NAMALWA (cell line): Measurements from ENCODE around the gene TMEM181.
A peak's percentile ranks its signal among the peaks of the same experiment; 100 is the strongest.

Experiments
- DNase-seq: peaks from one replicate; pipeline ENCODE4 v3.0.0-alpha.2; 2015; ENCODE audit warnings: low spot score

The TMEM181 gene

GRCh38 chr6:158564243-158565121 lies 4.6 kb downstream of the TMEM181 start:
- DNase-seq, result no peak

- no peak for DNase-seq
These were observed 5.2 kb downstream of the TMEM181 start for GRCh38 chr6:158565122-158565429.

DNA sequence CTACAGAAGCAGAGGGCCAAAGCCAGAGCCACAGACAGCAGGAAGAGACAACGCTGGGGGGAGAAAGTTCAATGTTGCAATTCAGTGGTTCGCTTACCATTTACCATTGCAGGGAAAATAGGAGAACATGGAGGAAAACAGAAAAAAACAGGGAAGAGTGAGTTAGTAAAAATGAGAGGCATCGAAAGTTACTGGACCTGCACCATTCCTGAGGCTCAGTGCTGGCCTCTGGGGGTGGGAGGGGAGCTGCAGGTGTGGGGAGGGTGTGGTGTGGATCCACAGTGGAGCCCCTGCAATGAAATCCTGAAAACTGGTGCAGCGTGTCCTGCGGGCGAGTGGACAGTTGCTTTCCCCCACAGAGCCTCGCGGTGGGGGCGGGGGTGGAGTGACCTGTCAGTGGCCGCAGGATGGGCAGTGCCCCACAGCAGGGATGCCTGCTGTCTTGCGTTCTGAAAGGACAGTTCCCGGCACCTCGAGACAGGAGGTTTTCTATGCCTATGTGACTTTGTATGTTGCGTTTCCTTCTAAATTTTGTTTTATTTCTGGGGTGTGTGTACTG lies 5.7 kb downstream of the TMEM181 start:
- no peak for DNase-seq

DNA sequence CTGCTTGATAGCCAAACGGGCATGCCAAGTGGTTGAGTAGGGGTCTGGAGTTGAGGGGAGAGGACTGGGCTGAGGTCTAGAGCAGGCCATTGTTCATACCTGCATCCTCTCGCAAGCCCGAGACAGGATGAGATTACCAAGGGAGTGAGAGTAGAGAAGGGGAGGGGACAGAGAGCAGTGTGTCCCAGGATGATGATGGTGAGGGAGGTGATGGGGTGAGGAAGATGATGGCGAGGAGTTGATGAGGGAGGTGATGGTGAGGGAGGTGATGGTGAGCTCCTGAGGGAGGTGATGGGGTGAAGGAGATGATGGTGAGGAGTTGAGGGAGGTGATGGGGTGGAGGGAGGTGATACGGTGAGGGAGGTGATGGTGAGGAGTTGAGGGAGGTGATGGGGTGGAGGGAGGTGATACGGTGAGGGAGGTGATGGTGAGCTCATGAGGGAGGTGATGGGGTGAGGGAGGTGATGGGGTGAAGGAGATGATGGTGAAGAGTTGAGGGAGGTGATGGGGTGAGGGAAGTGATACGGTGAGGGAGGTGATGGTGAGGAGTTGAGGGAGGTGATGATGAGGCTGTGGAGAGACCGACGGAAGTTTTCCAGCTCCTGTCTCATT lies 6.4 kb downstream of the TMEM181 start:
- DNase-seq, result no peak

DNA sequence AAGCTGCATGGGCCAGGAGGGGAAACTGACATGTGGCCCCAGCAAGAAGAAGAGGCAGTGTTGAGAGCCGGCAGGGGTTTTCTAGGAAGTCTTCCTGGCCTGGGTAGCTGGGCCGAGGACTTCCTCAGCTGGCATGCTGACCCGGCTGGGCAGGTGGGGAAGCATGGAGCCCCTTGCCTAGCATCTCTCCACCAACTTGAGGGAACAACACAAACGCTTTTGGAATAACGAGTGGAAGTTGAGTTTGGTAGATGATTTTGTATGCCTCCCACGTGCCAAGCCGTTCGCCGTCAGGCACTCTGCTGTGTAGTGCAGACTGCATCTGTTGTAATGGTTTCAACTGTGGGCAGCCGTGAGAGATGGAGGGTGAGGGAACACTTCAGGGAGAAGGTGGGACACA lies 7.3 kb downstream of the TMEM181 start:
- no peak for DNase-seq

DNA sequence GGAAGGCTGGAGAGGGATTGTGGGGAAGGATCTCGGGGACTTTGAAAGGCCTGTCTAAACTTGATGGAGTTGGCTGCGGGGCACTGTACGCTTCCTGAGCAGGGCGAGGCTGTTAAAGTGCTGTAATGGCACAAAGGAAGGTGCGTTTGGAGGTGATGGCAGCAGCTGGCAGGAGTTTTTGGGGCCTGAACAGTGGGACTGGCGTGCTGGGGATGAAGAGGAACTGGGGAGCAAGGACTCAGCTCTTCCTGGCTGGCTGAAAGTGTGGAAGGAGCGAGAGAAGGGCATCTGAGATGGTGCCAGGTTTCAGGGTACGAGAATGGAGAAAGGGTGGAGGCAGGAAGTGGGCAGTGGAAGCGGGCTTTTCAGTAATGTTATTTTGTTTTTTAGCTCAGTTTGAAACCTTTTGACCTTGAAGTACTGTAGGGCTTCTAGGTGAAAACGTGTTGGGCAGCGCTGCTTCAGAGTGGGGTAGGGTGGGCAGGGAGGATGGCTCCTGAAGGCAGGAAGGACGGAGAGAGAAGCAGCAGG lies 8.0 kb downstream of the TMEM181 start:
- no peak for DNase-seq

DNA sequence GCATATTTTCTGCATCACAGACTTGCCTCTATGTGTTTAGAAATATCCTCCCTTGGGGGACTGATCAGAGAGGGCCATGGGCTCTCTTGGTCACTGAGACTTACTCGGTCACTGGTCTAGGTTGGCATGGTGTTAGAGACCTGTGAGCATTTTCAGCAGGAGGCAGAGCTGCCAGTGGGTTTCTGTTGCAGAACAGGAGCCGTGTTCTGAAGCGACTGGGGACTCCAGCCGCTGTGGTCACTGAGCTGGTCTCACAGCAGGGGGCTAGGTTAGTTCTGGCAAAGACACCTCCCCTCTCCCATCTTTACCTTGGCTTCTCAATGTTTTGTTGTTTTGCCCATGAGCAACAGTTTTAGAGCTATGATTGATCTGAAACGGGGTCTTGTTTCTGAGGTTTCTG lies 8.7 kb downstream of the TMEM181 start:
- no peak for DNase-seq

- no peak for DNase-seq
These were observed 9.1 kb downstream of the TMEM181 start for GRCh38 chr6:158569036-158569435.

GRCh38 chr6:158570681-158570962 lies 10.7 kb downstream of the TMEM181 start:
- no peak for DNase-seq

DNA sequence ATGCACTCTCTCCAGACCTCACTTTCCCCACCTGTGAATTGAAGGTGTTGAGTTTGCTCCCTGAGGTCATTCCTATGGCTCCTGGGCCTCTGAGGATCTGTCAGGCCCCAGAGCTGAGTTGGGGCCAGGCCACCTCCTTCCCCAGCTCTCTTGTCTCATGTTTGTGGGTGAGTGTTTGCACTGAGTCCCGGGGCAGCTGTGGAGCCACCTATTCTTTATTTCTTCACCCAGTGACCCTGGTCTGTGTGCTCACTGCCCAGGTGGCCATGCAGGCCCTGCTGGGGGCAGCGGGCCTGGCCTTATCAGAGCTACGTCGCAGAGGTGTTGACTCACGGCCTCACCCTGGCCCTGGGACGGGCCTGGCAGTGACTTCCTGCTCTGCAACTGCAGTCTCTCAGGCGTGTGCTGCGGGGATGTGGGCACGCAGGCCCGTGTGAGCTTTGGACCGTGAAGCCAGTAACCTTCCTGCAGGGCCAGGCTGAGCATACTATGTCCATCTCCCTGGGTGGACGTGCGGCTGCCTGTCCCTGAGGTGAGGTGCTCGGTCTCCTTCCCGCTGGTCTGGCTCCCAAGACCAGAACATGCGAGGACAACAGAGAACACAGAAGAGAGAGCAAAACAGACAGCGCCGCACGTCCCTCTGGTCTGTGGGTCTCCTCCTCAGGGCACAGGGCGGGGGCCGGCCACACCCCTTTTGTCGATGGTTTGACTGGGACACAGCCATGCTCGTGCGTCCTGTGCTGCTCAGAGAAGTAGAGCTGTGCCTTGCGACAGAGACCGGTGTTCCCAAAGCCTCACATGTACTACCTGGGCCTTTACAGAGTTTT lies 12.1 kb downstream of the TMEM181 start:
- DNase-seq, result no peak

DNA sequence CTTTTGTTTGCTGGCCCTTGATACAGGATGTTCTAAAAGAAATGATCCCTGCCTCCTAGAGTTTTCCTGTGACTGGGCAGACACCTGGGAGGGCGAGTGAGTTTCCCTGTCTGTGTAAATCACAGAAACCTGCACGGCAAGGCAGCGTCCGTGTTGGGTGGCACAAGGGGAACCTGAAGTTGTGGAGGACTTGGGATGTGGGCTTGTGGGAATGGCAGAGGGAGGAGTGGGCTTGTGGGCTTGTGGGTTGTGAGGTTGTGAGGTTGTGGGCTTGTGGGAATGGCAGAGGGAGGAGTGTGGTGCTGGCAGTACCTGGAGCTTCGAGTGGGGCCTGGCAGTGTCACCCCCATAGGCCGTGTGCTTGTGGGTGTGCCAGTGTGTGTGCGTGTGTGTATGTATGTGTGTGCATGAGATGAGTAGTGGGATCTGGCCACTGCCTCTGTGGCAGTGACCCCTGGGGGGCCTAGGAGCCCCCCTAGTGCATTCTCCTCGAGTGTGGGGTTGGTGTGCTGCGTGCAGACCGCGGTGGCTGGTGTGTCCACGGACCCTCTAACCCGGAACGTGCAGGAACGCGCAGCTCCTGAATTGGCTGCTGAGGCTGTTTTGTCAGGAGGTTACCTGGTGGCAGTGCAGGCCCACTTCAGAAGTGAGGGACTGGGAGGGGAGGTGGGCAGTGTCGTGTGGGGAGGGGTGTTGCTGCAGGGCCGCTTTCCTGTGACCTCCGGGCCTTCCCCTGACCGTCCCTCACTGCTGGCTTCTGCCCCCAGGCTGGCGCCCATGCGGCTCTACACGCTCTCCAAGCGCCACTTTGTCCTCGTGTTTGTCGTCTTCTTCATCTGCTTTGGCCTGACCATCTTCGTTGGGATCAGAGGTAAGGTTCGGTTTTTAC lies 13.0 kb downstream of the TMEM181 start:
- no peak for DNase-seq

DNA sequence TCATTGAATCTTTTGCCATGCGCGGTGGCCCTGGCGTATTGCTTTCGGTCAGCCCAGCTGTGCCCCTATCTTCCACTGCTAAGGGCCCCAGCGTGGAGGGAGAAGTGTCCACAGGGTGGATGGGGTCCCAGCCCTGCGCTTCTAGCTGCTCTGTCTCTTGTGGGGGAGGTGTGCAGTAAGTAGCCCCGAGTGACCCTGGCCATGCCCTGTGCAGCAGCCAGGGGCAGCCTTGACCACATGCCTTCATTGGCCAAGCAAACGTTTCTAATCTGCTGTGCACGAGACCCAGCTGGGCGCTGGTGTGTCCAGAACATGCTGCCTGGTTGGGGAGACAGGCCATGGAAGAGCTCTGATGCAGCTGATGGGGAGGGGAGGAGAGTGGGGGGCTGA lies 13.6 kb downstream of the TMEM181 start:
- DNase-seq, result no peak

GRCh38 chr6:158574800-158575199 lies 14.9 kb downstream of the TMEM181 start:
- no peak for DNase-seq

- no peak for DNase-seq
These were observed 15.7 kb downstream of the TMEM181 start for GRCh38 chr6:158575550-158575949.

GRCh38 chr6:158584236-158584651 lies 24.4 kb downstream of the TMEM181 start:
- DNase-seq, result no peak

DNA sequence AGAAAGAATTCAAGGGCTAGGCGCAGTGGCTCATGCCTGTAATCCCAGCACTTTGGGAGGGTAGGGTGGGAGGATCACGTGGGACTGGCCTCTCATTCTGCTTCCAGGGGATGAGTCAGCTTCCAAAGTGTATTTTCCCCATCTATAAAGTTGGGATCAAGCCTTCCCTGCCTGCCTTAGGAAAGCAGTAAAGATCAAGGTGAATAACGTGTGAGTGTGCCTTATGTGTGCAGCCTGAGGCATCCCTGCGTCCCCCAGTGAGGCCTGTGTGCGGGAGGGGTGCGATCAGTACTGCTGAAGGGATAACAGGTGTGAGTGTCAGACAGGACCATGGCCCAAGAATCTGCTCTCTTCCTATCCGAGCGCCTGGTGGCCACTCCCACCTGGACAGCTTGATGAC lies 26.8 kb downstream of the TMEM181 start:
- no peak for DNase-seq

GRCh38 chr6:158589366-158589765 lies 29.5 kb downstream of the TMEM181 start:
- DNase-seq, result no peak

- DNase-seq, result no peak
These were observed 31.4 kb downstream of the TMEM181 start for GRCh38 chr6:158591134-158591809.

DNA sequence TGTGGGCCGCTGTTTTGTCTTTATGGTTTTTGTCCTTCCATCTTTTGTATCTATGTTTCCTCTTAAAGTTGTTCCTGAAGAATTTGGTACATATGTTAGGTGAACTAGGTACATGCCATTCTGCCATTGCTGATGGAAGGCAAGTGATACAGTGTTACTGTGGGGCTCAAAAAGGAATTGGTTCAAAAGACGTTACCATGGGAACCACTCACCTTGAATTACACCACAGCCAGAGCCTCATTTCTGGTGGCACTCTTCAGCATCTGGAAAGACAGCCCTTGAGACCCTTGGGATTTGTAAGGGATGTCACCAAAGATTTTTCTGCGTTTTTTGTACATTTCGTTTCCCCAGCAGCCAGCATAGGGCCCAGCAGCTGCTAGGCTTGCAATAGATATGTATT lies 31.9 kb downstream of the TMEM181 start:
- DNase-seq, result no peak

DNA sequence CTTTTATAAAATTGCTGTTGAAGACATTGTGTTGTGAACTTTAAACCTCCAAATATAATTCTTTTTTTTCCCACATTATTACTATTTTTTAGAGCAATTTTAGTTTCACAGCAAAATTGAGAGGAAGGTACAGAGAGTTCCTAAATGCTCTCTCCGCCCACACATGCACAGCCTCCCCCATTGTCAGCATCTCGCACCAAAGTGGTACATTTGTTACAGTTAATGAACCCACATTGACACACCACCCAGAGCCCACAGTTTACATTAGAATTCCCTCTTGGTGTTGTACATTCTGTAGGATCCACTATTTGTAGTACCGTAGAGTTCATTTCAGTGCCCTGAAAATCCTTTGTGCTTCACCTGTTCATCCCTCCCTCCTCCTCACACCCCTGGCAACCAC lies 33.8 kb downstream of the TMEM181 start:
- no peak for DNase-seq

DNA sequence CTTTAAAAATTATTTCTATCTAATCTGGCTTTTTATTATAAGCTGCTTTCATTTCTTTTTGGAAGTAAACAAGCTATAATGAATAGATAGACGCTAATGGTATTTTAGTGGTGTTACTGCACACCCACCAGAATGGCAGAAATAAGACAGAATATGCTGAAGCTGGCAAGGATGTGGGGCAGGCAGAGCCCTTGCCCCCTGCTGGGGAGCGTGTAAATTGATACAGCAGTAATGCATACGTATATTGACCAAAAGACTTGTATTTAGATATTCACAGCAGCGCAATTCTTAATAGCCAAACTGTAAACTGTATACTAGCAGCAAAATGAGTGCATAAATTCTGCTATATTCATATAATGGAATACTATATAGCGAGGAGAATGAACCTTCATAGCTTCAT lies 35.3 kb downstream of the TMEM181 start:
- DNase-seq, result peak; percentile 46
